Measurements from ENCODE around the gene LMO3.

LMO3 gene

GRCh38 chr12:16606117-16606200 lies at the start of gene LMO3:
Gene LMO3 (minus strand): TSS chr12:16606162. CDS start chr12:16600860, 5,302 bp downstream.
- no peak for DNase-seq (ENCODE audit: low read depth)

GRCh38 chr12:16636435-16637055 lies 30.6 kb upstream of the LMO3 start:
- DNase-seq (ENCODE audit: low read depth), result no peak

GRCh38 chr12:16634786-16635185 lies 28.8 kb upstream of the LMO3 start:
- DNase-seq (ENCODE audit: low read depth), result no peak

GRCh38 chr12:16626991-16627390 lies 21.0 kb upstream of the LMO3 start:
- DNase-seq (ENCODE audit: low read depth), result no peak

- no peak for DNase-seq (ENCODE audit: low read depth)
Observed at GRCh38 chr12:16622338-16622737, 16.4 kb upstream of the LMO3 start.

- no peak for DNase-seq (ENCODE audit: low read depth)
Observed at GRCh38 chr12:16619537-16619936, 13.6 kb upstream of the LMO3 start.

GRCh38 chr12:16618256-16618655 lies 12.3 kb upstream of the LMO3 start:
- no peak for DNase-seq (ENCODE audit: low read depth)

- DNase-seq (ENCODE audit: low read depth), result no peak
Observed at GRCh38 chr12:16613199-16613598, 7.2 kb upstream of the LMO3 start.

GRCh38 chr12:16612647-16613046 lies 6.7 kb upstream of the LMO3 start:
- no peak for DNase-seq (ENCODE audit: low read depth)

- no peak for DNase-seq (ENCODE audit: low read depth)
Observed at GRCh38 chr12:16611146-16611545, 5.2 kb upstream of the LMO3 start.

GRCh38 chr12:16610743-16611142 lies 4.8 kb upstream of the LMO3 start:
- DNase-seq (ENCODE audit: low read depth), result no peak

- no peak for DNase-seq (ENCODE audit: low read depth)
Observed at GRCh38 chr12:16610001-16610585, 4.1 kb upstream of the LMO3 start.

- no peak for DNase-seq (ENCODE audit: low read depth)
Observed at GRCh38 chr12:16608946-16609539, 3.1 kb upstream of the LMO3 start.

GRCh38 chr12:16607906-16608775 lies 2.2 kb upstream of the LMO3 start:
- DNase-seq (ENCODE audit: low read depth), result no peak

- no peak for DNase-seq (ENCODE audit: low read depth)
Observed at GRCh38 chr12:16606991-16607390, 1.0 kb upstream of the LMO3 start.

- no peak for DNase-seq (ENCODE audit: low read depth)
Observed at GRCh38 chr12:16606201-16606849, 363 bp upstream of the LMO3 start.

GRCh38 chr12:16605642-16606116 lies 283 bp downstream of the LMO3 start:
- DNase-seq (ENCODE audit: low read depth), result no peak

- no peak for DNase-seq (ENCODE audit: low read depth)
Observed at GRCh38 chr12:16604596-16605252, 1.2 kb downstream of the LMO3 start.

GRCh38 chr12:16603916-16604575 lies 1.9 kb downstream of the LMO3 start:
- no peak for DNase-seq (ENCODE audit: low read depth)

- no peak for DNase-seq (ENCODE audit: low read depth)
Observed at GRCh38 chr12:16603260-16603915, 2.6 kb downstream of the LMO3 start.

- no peak for DNase-seq (ENCODE audit: low read depth)
Observed at GRCh38 chr12:16602412-16602811, 3.5 kb downstream of the LMO3 start.
